NCI-H446 (cell line): ENCODE data around the gene WDR27.
A peak's percentile ranks its signal among the peaks of the same experiment; 100 is the strongest.
"Not testable (repeated sequence)": the region's sequence is repeated elsewhere in the genome, so short reads cannot be mapped to it uniquely, and the experiment has no call there.

Experiments
- DNase-seq, 2 experiments: peaks; one replicate each; lab custom pipeline; 2025; lab: John Stamatoyannopoulos, UW

Gene WDR27

GRCh38 chr6:169709293-169709692 lies 7.5 kb upstream of the WDR27 start:
- DNase-seq: no peak

DNA sequence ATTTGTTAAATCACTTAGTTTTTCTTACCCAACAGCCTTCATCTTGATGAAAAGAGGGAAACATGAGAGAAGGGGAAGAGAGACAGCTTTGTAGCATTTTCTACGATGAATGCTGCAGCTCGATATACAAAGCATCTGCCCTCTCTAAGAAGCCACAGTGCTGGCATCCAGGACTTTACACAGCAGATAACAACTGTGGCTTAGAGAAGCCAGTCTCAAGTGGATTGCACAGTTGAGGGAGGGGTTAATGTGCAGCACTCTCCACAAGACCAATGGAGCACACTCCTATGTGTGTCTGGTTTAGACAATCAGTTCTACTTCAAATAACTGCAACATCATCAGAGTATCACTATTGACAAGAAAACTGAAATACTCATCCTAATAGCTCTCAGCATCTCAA lies 5.9 kb upstream of the WDR27 start:
- no peak for DNase-seq

- DNase-seq: peak in 1 of 2 experiments; percentile 11
Measured at GRCh38 chr6:169702840-169703246, 1.0 kb upstream of the WDR27 start.

GRCh38 chr6:169701311-169701953 lies 397 bp downstream of the WDR27 start:
- DNase-seq: no peak

- no peak for DNase-seq
Measured at GRCh38 chr6:169700296-169700695, 1.5 kb downstream of the WDR27 start.

DNA sequence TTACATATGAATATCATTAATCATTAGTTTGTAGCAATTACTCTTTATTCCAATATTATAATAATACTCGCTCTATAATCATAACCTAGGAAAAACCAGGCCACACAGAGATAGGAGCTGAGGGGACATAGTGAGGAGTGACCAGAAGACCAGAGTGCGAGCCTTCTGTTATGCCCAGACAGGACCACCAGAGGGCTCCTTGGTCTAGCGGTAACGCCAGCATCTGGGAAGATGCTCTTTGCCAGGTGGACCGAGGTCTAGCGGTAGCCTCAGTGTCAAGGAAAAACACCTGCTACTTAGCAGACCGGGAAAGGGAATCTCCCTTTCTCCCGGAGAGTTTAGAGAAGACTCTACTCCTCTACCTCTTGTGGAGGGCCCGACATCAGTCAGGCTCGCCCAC lies 4.7 kb downstream of the WDR27 start:
- not testable (repeated sequence) for DNase-seq

- DNase-seq: no peak
Measured at GRCh38 chr6:169695131-169695530, 6.7 kb downstream of the WDR27 start.

DNA sequence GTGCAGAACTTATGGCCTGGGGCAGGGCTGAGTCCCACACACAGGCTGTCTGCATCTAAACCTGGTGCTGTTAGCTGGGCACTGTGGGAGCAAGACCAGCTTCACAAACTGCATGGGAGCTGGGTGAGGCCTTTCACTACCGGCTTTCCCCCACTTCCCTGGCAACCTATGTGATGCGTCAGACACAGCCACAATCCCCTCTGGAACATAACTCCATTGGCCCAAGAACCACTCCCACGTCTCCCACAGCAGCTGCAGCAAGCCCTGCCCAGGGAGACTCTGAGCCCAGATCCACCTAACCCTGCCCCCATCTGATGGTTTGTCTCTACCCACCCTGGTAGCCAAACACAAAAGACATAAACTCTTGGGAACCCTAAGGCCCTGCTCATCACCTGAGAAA lies 9.3 kb downstream of the WDR27 start:
- no peak for DNase-seq

- DNase-seq: no peak
Measured at GRCh38 chr6:169691260-169691659, 10.6 kb downstream of the WDR27 start.

- DNase-seq: no peak
Measured at GRCh38 chr6:169689287-169689686, 12.5 kb downstream of the WDR27 start.

DNA sequence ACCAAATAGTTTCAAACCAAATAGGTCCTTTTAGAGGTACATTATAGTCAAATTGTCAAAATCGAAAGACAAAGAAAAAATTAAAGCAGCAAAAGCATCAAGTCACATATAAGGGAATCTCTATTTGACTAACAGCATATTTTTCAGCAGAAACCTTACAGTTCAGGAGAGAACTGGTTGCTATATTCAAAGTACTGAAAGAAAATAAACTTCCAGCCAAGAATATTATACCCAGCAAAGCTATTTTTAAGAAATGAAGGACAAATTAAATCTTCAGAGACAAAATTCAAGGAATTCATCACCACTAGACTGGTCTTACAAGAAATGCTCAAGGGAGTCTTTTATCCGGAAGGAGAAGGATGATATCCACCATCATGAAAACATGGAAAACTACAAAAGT lies 16.0 kb downstream of the WDR27 start:
- no peak for DNase-seq

GRCh38 chr6:169684056-169684455 lies 17.8 kb downstream of the WDR27 start:
- DNase-seq: no peak

GRCh38 chr6:169678342-169678741 lies 23.5 kb downstream of the WDR27 start:
- no peak for DNase-seq

- no peak for DNase-seq
Measured at GRCh38 chr6:169677096-169677495, 24.7 kb downstream of the WDR27 start.

DNA sequence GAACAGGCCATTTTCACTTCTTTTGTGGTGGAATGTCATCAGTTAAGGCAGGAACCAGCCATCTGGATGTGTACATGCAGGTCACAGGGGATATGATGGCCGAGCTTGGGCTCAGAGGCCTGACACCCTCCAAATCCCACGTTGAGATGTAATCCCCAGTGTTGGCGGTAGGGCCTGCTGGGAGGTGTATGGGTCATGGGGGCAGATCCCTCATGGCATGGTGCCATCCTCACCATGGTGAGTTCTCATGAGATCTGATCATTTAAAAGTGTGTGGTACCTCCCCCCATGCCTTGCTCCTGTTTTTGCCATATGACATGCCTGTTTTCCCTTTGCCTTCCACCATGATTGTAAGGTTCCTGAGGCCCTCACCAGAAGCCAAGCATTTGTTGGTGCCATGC lies 26.8 kb downstream of the WDR27 start:
- no peak for DNase-seq

DNA sequence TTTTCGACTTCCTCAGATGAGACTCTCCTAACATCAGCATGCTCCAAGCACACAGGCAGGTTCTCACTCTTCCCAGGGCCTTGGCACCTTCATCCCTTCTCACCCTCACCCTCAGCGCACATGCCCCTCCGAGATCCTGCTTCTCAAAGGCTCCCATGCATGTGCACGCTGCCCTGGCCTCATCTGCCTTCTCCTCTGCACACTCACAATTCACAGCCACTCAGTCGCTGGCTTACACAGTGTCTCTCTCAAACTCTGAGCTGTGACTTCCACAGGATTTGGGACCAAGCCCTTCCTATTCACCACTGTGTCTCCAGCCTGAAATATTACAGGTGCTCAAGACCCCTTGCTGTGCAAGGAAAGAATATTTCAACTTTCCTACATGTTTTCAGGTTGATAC lies 30.3 kb downstream of the WDR27 start:
- no peak for DNase-seq

- DNase-seq: no peak
Measured at GRCh38 chr6:169669889-169670288, 31.9 kb downstream of the WDR27 start.

DNA sequence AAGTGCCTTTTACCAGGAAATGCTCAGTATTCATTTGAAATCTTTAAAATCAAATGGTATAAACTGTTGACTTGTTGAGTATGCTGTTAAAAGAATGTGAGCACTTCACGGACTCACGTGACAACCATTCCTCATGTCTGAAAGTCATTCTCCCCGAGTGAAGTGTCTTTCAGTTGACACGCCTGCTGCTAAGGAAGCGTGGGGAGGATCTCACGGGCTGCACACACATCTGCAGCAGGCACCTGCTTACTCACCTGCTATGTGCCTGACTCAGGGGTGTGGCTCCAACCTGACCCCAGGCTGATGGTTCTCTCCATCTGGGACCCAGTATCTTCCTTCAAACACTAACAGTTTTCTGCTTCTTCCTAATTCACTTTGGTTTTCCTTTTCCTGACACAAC lies 32.7 kb downstream of the WDR27 start:
- DNase-seq: no peak

DNA sequence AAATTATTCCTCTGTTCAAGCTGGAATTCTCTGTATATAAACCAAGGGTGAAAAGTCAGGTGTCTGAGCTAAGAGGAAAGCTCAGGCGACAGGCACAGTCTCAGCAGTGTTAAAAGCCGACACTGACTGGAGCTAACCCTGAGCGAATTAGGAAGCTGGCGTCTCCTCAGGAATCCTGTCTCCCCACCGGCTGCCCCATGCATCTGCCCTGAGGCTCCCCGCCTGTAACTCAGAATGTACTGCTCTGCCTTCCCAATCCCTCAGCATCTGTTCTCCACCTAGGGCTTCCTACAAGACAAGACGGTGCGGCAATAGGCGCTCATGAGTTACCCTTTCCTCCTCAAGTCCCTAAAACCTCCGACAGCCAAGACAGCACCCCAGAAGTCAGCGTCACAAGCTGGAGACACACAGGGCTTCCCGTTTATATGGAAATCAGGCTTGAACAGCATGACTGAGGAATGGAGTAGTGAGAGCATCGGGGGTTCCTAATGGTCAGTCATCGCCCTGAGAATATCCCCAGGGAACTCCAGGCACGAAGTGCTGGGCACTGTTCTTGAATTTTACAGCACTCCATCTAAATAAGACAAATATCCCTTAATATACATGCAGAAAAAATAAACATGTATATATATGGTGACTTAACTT lies 33.5 kb downstream of the WDR27 start:
- DNase-seq: no peak

DNA sequence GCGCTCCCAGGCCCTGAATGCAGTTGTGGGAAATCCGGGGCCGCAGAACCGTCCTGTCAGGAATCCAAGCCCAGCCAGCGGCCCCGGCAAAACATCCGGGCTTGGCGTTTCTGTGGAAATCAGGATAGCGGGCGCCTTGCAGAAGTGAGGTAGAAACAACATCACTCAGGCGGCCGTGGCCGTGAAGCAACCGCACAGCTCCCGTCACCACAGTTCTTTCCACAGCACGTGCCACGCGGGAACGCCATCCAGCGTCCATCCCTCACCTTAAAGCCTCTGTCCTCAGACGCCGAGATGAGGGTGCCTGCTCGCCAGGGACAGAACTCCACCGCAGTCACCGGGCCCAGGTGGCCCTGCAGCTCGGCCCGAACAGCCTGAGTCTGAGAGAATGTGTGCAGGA lies 34.1 kb downstream of the WDR27 start:
- DNase-seq: no peak

DNA sequence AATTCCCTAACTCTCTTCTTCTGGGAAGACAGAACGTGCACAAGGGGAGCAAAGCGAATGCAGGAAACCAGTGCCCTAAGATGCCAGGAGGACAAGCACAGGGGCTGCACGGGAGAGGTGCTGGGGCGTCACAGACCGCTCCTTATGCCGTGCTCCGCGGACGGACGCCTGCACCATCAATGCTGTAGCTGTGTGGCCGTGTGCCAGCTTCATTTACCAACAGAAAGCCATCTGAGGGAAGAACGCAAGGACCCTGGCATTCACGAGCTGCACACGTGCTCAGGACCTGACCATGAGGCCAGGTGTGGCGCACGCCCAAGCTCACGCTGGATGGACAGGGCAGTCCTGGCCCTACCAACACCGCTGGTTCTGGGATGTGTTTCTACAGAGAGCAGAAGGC lies 35.4 kb downstream of the WDR27 start:
- DNase-seq: no peak

- DNase-seq: no peak
Measured at GRCh38 chr6:169665289-169665688, 36.5 kb downstream of the WDR27 start.

DNA sequence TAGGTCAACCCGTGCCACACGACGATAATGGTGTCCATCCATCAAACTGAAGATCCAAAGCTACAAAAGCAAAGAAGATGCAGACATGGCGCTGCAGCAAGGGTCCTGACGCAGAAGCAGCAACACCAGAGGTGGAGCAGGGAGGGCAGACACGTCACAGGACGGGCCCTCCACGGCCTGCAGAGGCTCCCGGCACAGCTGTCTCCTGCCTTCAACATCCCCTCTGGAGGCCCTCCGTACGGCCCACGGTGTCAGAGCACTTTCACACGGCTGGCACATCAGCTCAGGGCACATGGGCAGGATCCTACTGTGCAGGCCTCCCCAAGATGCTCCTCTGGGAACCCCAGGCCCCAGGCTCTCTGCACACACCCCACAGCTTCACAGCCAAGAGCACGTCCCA lies 37.6 kb downstream of the WDR27 start:
- no peak for DNase-seq

DNA sequence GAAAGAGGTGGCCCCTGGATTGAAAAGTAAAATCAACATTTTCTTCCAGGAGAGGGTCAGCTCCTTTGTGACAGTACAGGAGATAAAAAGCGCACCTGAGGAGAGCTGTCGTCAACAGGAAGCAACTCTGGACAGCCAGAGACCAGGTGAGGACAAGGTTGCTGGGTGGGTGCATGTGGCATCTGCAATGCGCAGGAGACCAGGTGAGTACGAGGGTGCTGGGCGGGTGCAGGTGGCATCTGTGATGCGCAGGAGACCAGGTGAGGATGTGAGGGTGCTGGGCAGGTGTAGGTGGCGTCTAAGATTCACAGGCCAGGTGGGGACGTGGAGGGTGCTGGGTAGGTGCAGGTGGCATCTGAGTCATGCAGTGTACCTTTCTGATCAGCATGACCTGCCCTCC lies 38.4 kb downstream of the WDR27 start:
- no peak for DNase-seq
